ENCODE results near the gene GRID1.

Gene GRID1

GRCh38 chr10:85603151-85603940 is 763.2 kb downstream of the GRID1 start:
- DNase-seq (ENCODE audit: low read depth), result no peak
- no peaks in the 10 kb centered on the region for H3K36me3 ChIP-seq (ENCODE audit: control insufficient read depth, insufficient read depth, low read length, severe bottlenecking)
- H3K4me3 ChIP-seq (ENCODE audit: low read length), result no peak overlapping the region
- H3K9ac ChIP-seq (ENCODE audit: low read length), result no peak overlapping the region
- no peaks in the 10 kb centered on the region for H3K4me1 ChIP-seq (ENCODE audit: control insufficient read depth, insufficient read depth, low read length)
- peaks cover 4% of the 10 kb centered on the region for H3K27me3 ChIP-seq (replicated peaks; ENCODE audit: control insufficient read depth, insufficient read depth, low read length)
- H3K9me3 ChIP-seq (ENCODE audit: control insufficient read depth, low read length), result peaks cover 12% of the 10 kb centered on the region

- Histone ChIP-seq H3K36me3 (ENCODE audit: control insufficient read depth, insufficient read depth, low read length, severe bottlenecking) (no peaks in the 10 kb centered on the region), H3K4me1 (ENCODE audit: control insufficient read depth, insufficient read depth, low read length) (no peaks in the 10 kb centered on the region), H3K27me3 (replicated peaks; ENCODE audit: control insufficient read depth, insufficient read depth, low read length) (peaks cover 4% of the 10 kb centered on the region), H3K4me3 (ENCODE audit: low read length) (no peak overlapping the region), H3K9me3 (ENCODE audit: control insufficient read depth, low read length) (peaks cover 9% of the 10 kb centered on the region), H3K9ac (ENCODE audit: low read length) (no peak overlapping the region)
- no peak for DNase-seq (ENCODE audit: low read depth)
Measured at GRCh38 chr10:85602713-85603112, 763.9 kb downstream of the GRID1 start.

- Histone ChIP-seq H3K9ac (ENCODE audit: low read length) (no peak overlapping the region), H3K36me3 (ENCODE audit: control insufficient read depth, insufficient read depth, low read length, severe bottlenecking) (no peaks in the 10 kb centered on the region), H3K27me3 (replicated peaks; ENCODE audit: control insufficient read depth, insufficient read depth, low read length) (peaks cover 4% of the 10 kb centered on the region), H3K4me1 (ENCODE audit: control insufficient read depth, insufficient read depth, low read length) (no peaks in the 10 kb centered on the region), H3K9me3 (ENCODE audit: control insufficient read depth, low read length) (peaks cover 7% of the 10 kb centered on the region), H3K4me3 (ENCODE audit: low read length) (no peak overlapping the region)
- DNase-seq (ENCODE audit: low read depth), result no peak
Measured at GRCh38 chr10:85602306-85602705, 764.3 kb downstream of the GRID1 start.

- Histone ChIP-seq H3K4me3 (ENCODE audit: low read length) (no peak overlapping the region), H3K36me3 (ENCODE audit: control insufficient read depth, insufficient read depth, low read length, severe bottlenecking) (no peaks in the 10 kb centered on the region), H3K27me3 (replicated peaks; ENCODE audit: control insufficient read depth, insufficient read depth, low read length) (peaks cover 4% of the 10 kb centered on the region), H3K9me3 (ENCODE audit: control insufficient read depth, low read length) (no peaks in the 10 kb centered on the region), H3K4me1 (ENCODE audit: control insufficient read depth, insufficient read depth, low read length) (no peaks in the 10 kb centered on the region), H3K9ac (ENCODE audit: low read length) (no peak overlapping the region)
- DNase-seq (ENCODE audit: low read depth), result no peak
Measured at GRCh38 chr10:85601526-85601925, 765.1 kb downstream of the GRID1 start.

- H3K9ac ChIP-seq (ENCODE audit: low read length), result no peak overlapping the region
- no peaks in the 10 kb centered on the region for H3K4me1 ChIP-seq (ENCODE audit: control insufficient read depth, insufficient read depth, low read length)
- no peaks in the 10 kb centered on the region for H3K9me3 ChIP-seq (ENCODE audit: control insufficient read depth, low read length)
- H3K27me3 ChIP-seq (replicated peaks; ENCODE audit: control insufficient read depth, insufficient read depth, low read length), result peaks cover 6% of the 10 kb centered on the region
- H3K36me3 ChIP-seq (ENCODE audit: control insufficient read depth, insufficient read depth, low read length, severe bottlenecking), result no peaks in the 10 kb centered on the region
- DNase-seq (ENCODE audit: low read depth), result no peak
- H3K4me3 ChIP-seq (ENCODE audit: low read length), result no peak overlapping the region
Measured at GRCh38 chr10:85600744-85601081, 765.9 kb downstream of the GRID1 start.

- Histone ChIP-seq H3K36me3 (ENCODE audit: control insufficient read depth, insufficient read depth, low read length, severe bottlenecking) (no peaks in the 10 kb centered on the region), H3K4me3 (ENCODE audit: low read length) (no peak overlapping the region), H3K9ac (ENCODE audit: low read length) (no peak overlapping the region), H3K4me1 (ENCODE audit: control insufficient read depth, insufficient read depth, low read length) (no peaks in the 10 kb centered on the region), H3K27me3 (replicated peaks; ENCODE audit: control insufficient read depth, insufficient read depth, low read length) (peaks cover 6% of the 10 kb centered on the region), H3K9me3 (ENCODE audit: control insufficient read depth, low read length) (no peaks in the 10 kb centered on the region)
- DNase-seq (ENCODE audit: low read depth), result no peak
Measured at GRCh38 chr10:85600026-85600743, 766.4 kb downstream of the GRID1 start.

- no peaks in the 10 kb centered on the region for H3K36me3 ChIP-seq (ENCODE audit: control insufficient read depth, insufficient read depth, low read length, severe bottlenecking)
Measured at GRCh38 chr10:85599081-85599480, 767.5 kb downstream of the GRID1 start.

GRCh38 chr10:85598646-85599045 is 767.9 kb downstream of the GRID1 start:
- Histone ChIP-seq H3K9me3 (ENCODE audit: control insufficient read depth, low read length) (no peaks in the 10 kb centered on the region), H3K27me3 (replicated peaks; ENCODE audit: control insufficient read depth, insufficient read depth, low read length) (peaks cover 5% of the 10 kb centered on the region), H3K36me3 (ENCODE audit: control insufficient read depth, insufficient read depth, low read length, severe bottlenecking) (no peaks in the 10 kb centered on the region), H3K9ac (ENCODE audit: low read length) (no peak overlapping the region), H3K4me1 (ENCODE audit: control insufficient read depth, insufficient read depth, low read length) (no peaks in the 10 kb centered on the region), H3K4me3 (ENCODE audit: low read length) (no peak overlapping the region)
- DNase-seq (ENCODE audit: low read depth), result no peak

More at GRCh38 chr10:85599081-85599480, 767.5 kb downstream of the GRID1 start:
- H3K27me3 ChIP-seq (replicated peaks; ENCODE audit: control insufficient read depth, insufficient read depth, low read length), result peaks cover 9% of the 10 kb centered on the region
- H3K9ac ChIP-seq (ENCODE audit: low read length), result no peak overlapping the region
- no peak overlapping the region for H3K4me3 ChIP-seq (ENCODE audit: low read length)
- no peaks in the 10 kb centered on the region for H3K4me1 ChIP-seq (ENCODE audit: control insufficient read depth, insufficient read depth, low read length)
- no peak for DNase-seq (ENCODE audit: low read depth)
- no peaks in the 10 kb centered on the region for H3K9me3 ChIP-seq (ENCODE audit: control insufficient read depth, low read length)

GRCh38 chr10:85597006-85597405 is 769.6 kb downstream of the GRID1 start:
- Histone ChIP-seq H3K4me1 (ENCODE audit: control insufficient read depth, insufficient read depth, low read length) (no peaks in the 10 kb centered on the region), H3K9me3 (ENCODE audit: control insufficient read depth, low read length) (no peaks in the 10 kb centered on the region), H3K36me3 (ENCODE audit: control insufficient read depth, insufficient read depth, low read length, severe bottlenecking) (no peaks in the 10 kb centered on the region), H3K27me3 (replicated peaks; ENCODE audit: control insufficient read depth, insufficient read depth, low read length) (peaks cover 10% of the 10 kb centered on the region), H3K9ac (ENCODE audit: low read length) (no peak overlapping the region), H3K4me3 (ENCODE audit: low read length) (no peak overlapping the region)
- DNase-seq (ENCODE audit: low read depth), result no peak

- no peaks in the 10 kb centered on the region for H3K36me3 ChIP-seq (ENCODE audit: control insufficient read depth, insufficient read depth, low read length, severe bottlenecking)
- no peak overlapping the region for H3K4me3 ChIP-seq (ENCODE audit: low read length)
- no peaks in the 10 kb centered on the region for H3K9me3 ChIP-seq (ENCODE audit: control insufficient read depth, low read length)
- DNase-seq (ENCODE audit: low read depth), result no peak
- H3K27me3 ChIP-seq (replicated peaks; ENCODE audit: control insufficient read depth, insufficient read depth, low read length), result peaks cover 10% of the 10 kb centered on the region
- H3K9ac ChIP-seq (ENCODE audit: low read length), result no peak overlapping the region
- H3K4me1 ChIP-seq (ENCODE audit: control insufficient read depth, insufficient read depth, low read length), result no peaks in the 10 kb centered on the region
Measured at GRCh38 chr10:85596389-85596788, 770.2 kb downstream of the GRID1 start.

- H3K36me3 ChIP-seq (ENCODE audit: control insufficient read depth, insufficient read depth, low read length, severe bottlenecking), result no peaks in the 10 kb centered on the region
- no peak overlapping the region for H3K4me3 ChIP-seq (ENCODE audit: low read length)
- H3K4me1 ChIP-seq (ENCODE audit: control insufficient read depth, insufficient read depth, low read length), result no peaks in the 10 kb centered on the region
- H3K27me3 ChIP-seq (replicated peaks; ENCODE audit: control insufficient read depth, insufficient read depth, low read length), result peaks cover 10% of the 10 kb centered on the region
- no peaks in the 10 kb centered on the region for H3K9me3 ChIP-seq (ENCODE audit: control insufficient read depth, low read length)
- no peak for DNase-seq (ENCODE audit: low read depth)
- H3K9ac ChIP-seq (ENCODE audit: low read length), result no peak overlapping the region
Measured at GRCh38 chr10:85594239-85594638, 772.4 kb downstream of the GRID1 start.
